ENCODE results near the gene TRIM71.
"Not testable (repeated sequence)": the region's sequence is repeated elsewhere in the genome, so short reads cannot be mapped to it uniquely, and the experiment has no call there.

Gene TRIM71

GRCh38 chr3:32940726-32941125 lies 122.9 kb downstream of the TRIM71 start:
- DNase-seq, result no peak

GRCh38 chr3:32945136-32945535 lies 127.3 kb downstream of the TRIM71 start:
- no peak for DNase-seq

GRCh38 chr3:32945598-32945997 lies 127.8 kb downstream of the TRIM71 start:
- DNase-seq, result not testable (repeated sequence)

DNA sequence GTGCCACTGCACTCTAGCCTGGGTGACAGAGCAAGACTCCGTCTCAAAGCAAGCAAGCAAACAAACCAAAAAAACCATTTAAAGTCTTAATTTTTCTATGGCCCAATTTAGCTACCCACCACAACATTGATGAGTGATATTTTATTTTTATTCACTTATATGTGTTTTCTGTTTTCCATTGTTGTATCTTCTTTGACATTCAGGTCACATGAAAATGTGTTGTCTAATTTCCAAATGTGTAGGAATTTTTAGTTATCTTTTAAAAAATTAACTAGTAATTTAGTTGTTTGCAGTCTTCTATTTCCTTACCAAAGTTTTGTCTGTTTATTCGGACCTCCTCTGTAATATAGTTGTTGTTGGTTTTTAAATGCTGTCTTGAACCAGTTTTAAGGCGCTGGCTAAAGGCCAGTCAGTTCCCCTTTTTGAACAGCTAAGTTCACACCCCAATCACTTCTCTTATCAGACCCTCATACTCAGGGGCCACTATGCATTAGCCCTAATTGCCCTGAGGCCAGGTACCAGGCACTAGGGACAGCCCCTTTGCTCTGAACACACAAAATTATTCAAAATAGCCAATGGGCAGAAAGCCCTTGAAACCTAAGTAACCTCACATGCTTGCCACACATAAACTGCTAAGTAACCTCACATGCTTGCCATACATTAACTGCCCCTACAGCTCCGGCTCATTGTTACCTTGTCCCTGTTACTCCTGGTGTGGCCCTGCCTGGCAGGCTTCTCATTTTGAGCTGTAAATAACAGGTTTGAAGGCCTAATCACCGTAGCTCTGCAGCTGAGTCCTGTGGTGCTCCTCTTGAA lies 129.4 kb downstream of the TRIM71 start:
- no peak for DNase-seq
